Measurements from ENCODE around the gene TARS2. TPM values are rescaled to one million over a fixed set of nuclear protein-coding genes. Genes with fewer than 3 reads are reported as not detected.

TARS2 gene
- total and polyA plus RNA-seq, 10 of the 15 experiments (the other 5 are each of a cell fraction or from before 2014, with no cell fraction given), result 11.0 to 51.8 (median 45.2) TPM

GRCh38 chr1:150515328-150516049 lies 28.3 kb downstream of the TARS2 start, which contains the start of gene FALEC:
Gene FALEC (plus strand): TSS chr1:150515752.
- Histone ChIP-seq H3K9me3 (replicated peaks; ENCODE audit: control insufficient read depth, insufficient read depth, low read length) (no peaks in the 10 kb centered on the region), H3K79me2 (ENCODE audit: control insufficient read depth, insufficient read depth, low read length) (no peaks in the 10 kb centered on the region), H3K27ac (ENCODE audit: control insufficient read depth, insufficient read depth) (peak within 1 kb of the TSS; percentile 50; the same call in 1 of the 2 replicates), H3K36me3 (ENCODE audit: control insufficient read depth in 2 of 2, insufficient read depth in 2 of 2, low read length in 1 of 2) (no peaks in the 10 kb centered on the region; a peak in 1 of 4 replicates), H3K4me3 (peak within 1 kb of the TSS; percentile 74), H3K4me1 (ENCODE audit: control insufficient read depth, insufficient read depth, low read length) (peaks cover 17% of the 10 kb centered on the region), H2AFZ (ENCODE audit: control insufficient read depth, low read depth, low read length) (peak within 1 kb of the TSS; percentile 95), H4K20me1 (ENCODE audit: control insufficient read depth, insufficient read depth) (no peaks in the 10 kb centered on the region), H3K9ac (ENCODE audit: control insufficient read depth, insufficient read depth, low read length) (peak within 1 kb of the TSS; percentile 67), H3K27me3 (replicated peaks in 1 of 2; ENCODE audit: control insufficient read depth in 2 of 2, insufficient read depth in 2 of 2, low read length in 1 of 2) (no peaks in the 10 kb centered on the region), H3K4me2 (ENCODE audit: control insufficient read depth, insufficient read depth) (peak within 1 kb of the TSS; percentile 98)
- ChIA-PET SMC1A (ENCODE audit: uncharacterized antibody, unreplicated experiment) (interaction anchor here (0.7 to 4.1 kb wide), 13 partner anchors 8 to 491 kb away, joined by 3 to 26 read pairs (median 3); partner anchors contain the start of genes ECM1, ENSA, MINDY1 and RPRD2), POLR2A (interaction anchor here (0.7 to 1.6 kb wide), 8 partner anchors 17 to 182 kb away, joined by 3 to 5 read pairs (median 3); partner anchors contain the start of genes ENSA and GOLPH3L), RAD21 (ENCODE audit: unreplicated experiment) (interaction anchor here (0.7 to 1.8 kb wide), 8 partner anchors 14 to 260 kb away, joined by 3 to 8 read pairs (median 4); partner anchors contain the start of genes MCL1 and TARS2), CTCF (interaction anchor here (0.6 to 3.3 kb wide), 15 partner anchors 10 to 587 kb away, joined by 3 to 36 read pairs (median 5); no protein-coding TSS in a partner anchor)
- DNase-seq (ENCODE audit: low read depth, low spot score) (peak; percentile 74), ATAC-seq (peak; percentile 99), FAIRE-seq (peak; percentile 92)
- no TSS peak for BruUV-seq (replicated peaks)
- in situ Hi-C loops (cut with MboI), result no loop called here
- intact Hi-C loops (cut with micrococcal nuclease; ENCODE audit: unreplicated experiment), result loop anchor here (5.0 kb wide), 2 partner anchors 53 to 258 kb away; partner anchors contain the start of gene CA14
- 2% methylated on average over 54 of the region's 54 CpGs for WGBS (ENCODE audit: insufficient coverage, insufficient replicate concordance, low lambda C conversion rate, missing lambda C conversion rate)
- TF ChIP-seq USF1 (IDR thresholded peaks at IDR 0.05; ENCODE audit: borderline replicate concordance, extremely low read length, insufficient read depth, low read depth, low read length), result no peak
- no peak for TF ChIP-seq MYB (IDR thresholded peaks at IDR 0.05; ENCODE audit: borderline replicate concordance, low read depth, low read length)
- no peak for TF ChIP-seq ZNF24 (IDR thresholded peaks at IDR 0.05)
- TF ChIP-seq SUZ12 (IDR thresholded peaks at IDR 0.05; ENCODE audit: unreplicated experiment), result no peak
- TF ChIP-seq LARP7 (IDR thresholded peaks at IDR 0.05), result no peak
- TF ChIP-seq EGR1 (IDR thresholded peaks at IDR 0.05; ENCODE audit: borderline replicate concordance in 1 of 2, low read depth in 2 of 2, low read length in 2 of 2), result no peak
- TF ChIP-seq MXI1 (IDR thresholded peaks at IDR 0.05; ENCODE audit: low read depth, low read length), result peak; percentile 45; the same call in 1 of the 2 replicates
- TF ChIP-seq FOXM1 (IDR thresholded peaks at IDR 0.05; ENCODE audit: low read depth, low read length), result no peak
- TF ChIP-seq NR2C1 (IDR thresholded peaks at IDR 0.05), result no peak
- no peak for TF ChIP-seq NFIC (IDR thresholded peaks at IDR 0.05; ENCODE audit: low read depth, low read length)
- no peak for TF ChIP-seq ZBTB40 (IDR thresholded peaks at IDR 0.05; ENCODE audit: borderline replicate concordance)
- no peak for TF ChIP-seq WRNIP1 (IDR thresholded peaks at IDR 0.05; ENCODE audit: borderline replicate concordance, low read depth, low read length)
- no peak for TF ChIP-seq CBFB (IDR thresholded peaks at IDR 0.05; ENCODE audit: low read depth)
- TF ChIP-seq CTCF (IDR thresholded peaks at IDR 0.05 in 2 of 3, conservative IDR thresholded peaks at IDR 0.05 in 1 of 3; ENCODE audit: control insufficient read depth in 2 of 3, extremely low read depth in 1 of 3, insufficient read depth in 1 of 3, low read depth in 3 of 3, low read length in 3 of 3), result no peak
- TF ChIP-seq POLR2AphosphoS5 (IDR thresholded peaks at IDR 0.05; ENCODE audit: low read length), result no peak
- TF ChIP-seq BCL11A (IDR thresholded peaks at IDR 0.05; ENCODE audit: low read depth, low read length), result no peak

Measured in GM12878 (cell line).